HG03460 (cell line): ENCODE data around the gene EFNB2.

Experiments used
- ATAC-seq: cut with Tn5 transposase; IDR thresholded peaks from one replicate; pipeline ENCODE4 v1.9.1; 2021; ENCODE audit not compliant: unreplicated experiment

Gene EFNB2

GRCh38 chr13:106551350-106551749 lies 15.9 kb upstream of the EFNB2 start:
- no peak for ATAC-seq

- ATAC-seq = no peak
These were observed 15.2 kb upstream of the EFNB2 start for GRCh38 chr13:106550570-106551135.

GRCh38 chr13:106548064-106548696 lies 12.7 kb upstream of the EFNB2 start:
- no peak for ATAC-seq

- no peak for ATAC-seq
These were observed 6.4 kb upstream of the EFNB2 start for GRCh38 chr13:106541826-106542225.

- ATAC-seq = no peak
These were observed 5.2 kb upstream of the EFNB2 start for GRCh38 chr13:106540613-106541012.

- ATAC-seq = no peak
These were observed 2.1 kb upstream of the EFNB2 start for GRCh38 chr13:106537521-106537920.

- peak; percentile 48 for ATAC-seq
These were observed 977 bp upstream of the EFNB2 start for GRCh38 chr13:106536244-106537034.

- ATAC-seq = peak; percentile 11
These were observed 567 bp downstream of the EFNB2 start for GRCh38 chr13:106534639-106535551.

GRCh38 chr13:106533943-106534638 lies 1.4 kb downstream of the EFNB2 start:
- ATAC-seq = no peak

GRCh38 chr13:106533101-106533942 lies 2.1 kb downstream of the EFNB2 start:
- no peak for ATAC-seq

GRCh38 chr13:106532111-106532929 lies 3.1 kb downstream of the EFNB2 start:
- ATAC-seq = no peak

GRCh38 chr13:106530980-106531481 lies 4.4 kb downstream of the EFNB2 start:
- ATAC-seq = no peak

GRCh38 chr13:106530171-106530851 lies 5.2 kb downstream of the EFNB2 start:
- ATAC-seq = no peak

- no peak for ATAC-seq
These were observed 5.9 kb downstream of the EFNB2 start for GRCh38 chr13:106529415-106530170.

- ATAC-seq = no peak
These were observed 6.6 kb downstream of the EFNB2 start for GRCh38 chr13:106528718-106529414.

GRCh38 chr13:106527826-106528225 lies 7.6 kb downstream of the EFNB2 start:
- ATAC-seq = no peak

- no peak for ATAC-seq
These were observed 8.0 kb downstream of the EFNB2 start for GRCh38 chr13:106527445-106527801.
